Esophagus (tissue), 2 donors: ENCODE data around the gene DNASE1L2. TPM values are rescaled to one million over a fixed set of nuclear protein-coding genes. Genes with fewer than 3 reads are reported as not detected.
"Not testable (repeated sequence)": the region's sequence is repeated elsewhere in the genome, so short reads cannot be mapped to it uniquely, and the experiment has no call there.

Experiments
- H3K27ac ChIP-seq, 2 donors: one replicate each; pipeline ENCODE4 v1.5.1; 2013; ENCODE audit warnings: low read depth in 2 of 2, mild to moderate bottlenecking in 2 of 2, inconsistent platforms in 1 of 2, low read length in 1 of 2, moderate library complexity in 1 of 2
- H3K27me3 ChIP-seq, 2 donors: one replicate each; pipeline ENCODE4 v1.6.1; 2013; ENCODE audit warnings: low read length in 2 of 2, control low read depth in 1 of 2, mild to moderate bottlenecking in 1 of 2; ENCODE audit not compliant: insufficient read depth in 2 of 2, control insufficient read depth in 1 of 2
- H3K36me3 ChIP-seq, 2 donors: one replicate each; pipeline ENCODE4 v1.6.1; 2013; ENCODE audit warnings: low read length in 1 of 2; ENCODE audit not compliant: control insufficient read depth in 2 of 2, insufficient read depth in 2 of 2
- H3K4me1 ChIP-seq, 2 donors: one replicate each; pipeline ENCODE4 v1.6.1; 2013; ENCODE audit warnings: low read length in 1 of 2; ENCODE audit not compliant: control insufficient read depth in 2 of 2, insufficient read depth in 2 of 2
- H3K4me3 ChIP-seq, 2 donors: one replicate each; pipeline ENCODE4 v1.5.1; 2013; ENCODE audit warnings: low read length in 2 of 2, mild to moderate bottlenecking in 2 of 2, low read depth in 1 of 2, moderate library complexity in 1 of 2
- H3K9me3 ChIP-seq, 2 donors: one replicate each; pipeline ENCODE4 v1.6.1; 2013; ENCODE audit warnings: mild to moderate bottlenecking in 2 of 2, low read depth in 1 of 2, low read length in 1 of 2, moderate library complexity in 1 of 2; ENCODE audit not compliant: control insufficient read depth in 2 of 2, insufficient read depth in 1 of 2
- WGBS, 2 donors: extraction: QIAGEN DNeasy Blood & Tissue Kit; methylation state at CpG; one replicate each; pipeline ENCODE4 v1.1.7; 2013; 5-methylcytosine and 5-hydroxymethylcytosine counted together
- polyA plus RNA-seq, 2 donors: library from polyadenylated mRNA; stranded (reverse); fragments of 200-250 nt; gene quantifications; one replicate each; pipeline ENCODE4 v1.2.3, GENCODE V29; 2013
- donor health status: healthy with polysubstance abuse.
- donor health status: Bipolar disorder and iron deficiency.

DNASE1L2 gene
- polyA plus RNA-seq, 2 donors: 0.41 to 1.3 TPM

- Histone ChIP-seq H3K27ac (no peak overlapping the region), H3K27me3 (no peaks in the 10 kb centered on the region), H3K9me3 (no peaks in the 10 kb centered on the region), H3K4me1 (peaks cover 0 to 6% of the 10 kb centered on the region in 2 donors), H3K36me3 (peaks cover 16 to 36% of the 10 kb centered on the region in 2 donors), H3K4me3 (no peak overlapping the region)
- 89 to 93% methylated on average over 30 of the region's 30 CpGs for WGBS, 2 donors
Measured at GRCh38 chr16:2244926-2245795, 8.9 kb downstream of the DNASE1L2 start.

DNA sequence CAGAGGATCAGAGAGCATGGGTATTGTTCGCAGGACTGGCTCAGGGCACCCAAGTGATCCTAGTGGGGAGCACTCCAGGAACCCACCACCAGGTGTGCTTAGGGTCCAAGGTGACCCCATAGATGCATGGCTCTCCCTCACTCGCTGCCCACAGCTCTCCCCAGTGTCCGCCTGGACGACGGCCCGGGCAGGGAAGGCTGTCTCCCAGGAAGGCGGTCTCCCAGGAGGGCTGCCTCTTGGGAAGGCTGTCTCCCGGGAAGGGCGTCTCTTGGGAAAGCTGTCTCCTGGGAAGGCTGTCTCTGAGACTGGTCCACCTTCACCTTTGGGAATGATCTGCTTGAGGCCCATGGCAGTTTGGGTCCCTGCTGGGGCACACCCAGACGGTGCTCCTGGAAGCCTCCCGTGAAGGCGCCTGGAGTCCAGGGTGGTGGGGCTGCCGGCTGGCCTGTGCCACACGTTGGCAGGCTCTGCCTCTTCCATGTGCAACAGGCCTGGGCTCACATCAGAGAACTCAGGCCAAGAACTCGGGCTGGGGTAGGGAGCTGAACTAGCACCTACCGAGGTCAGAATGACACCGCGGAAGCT is 10.1 kb downstream of the DNASE1L2 start:
- H3K27me3 ChIP-seq: no peaks in the 10 kb centered on the region
- H3K36me3 ChIP-seq: peaks cover 16 to 36% of the 10 kb centered on the region in 2 donors
- H3K4me3 ChIP-seq: no peak overlapping the region
- H3K4me1 ChIP-seq: peaks cover 0 to 7% of the 10 kb centered on the region in 2 donors
- no peak overlapping the region for H3K27ac ChIP-seq
- H3K9me3 ChIP-seq: no peaks in the 10 kb centered on the region
- 88 to 91% methylated on average over 18 of the region's 18 CpGs for WGBS, 2 donors

DNA sequence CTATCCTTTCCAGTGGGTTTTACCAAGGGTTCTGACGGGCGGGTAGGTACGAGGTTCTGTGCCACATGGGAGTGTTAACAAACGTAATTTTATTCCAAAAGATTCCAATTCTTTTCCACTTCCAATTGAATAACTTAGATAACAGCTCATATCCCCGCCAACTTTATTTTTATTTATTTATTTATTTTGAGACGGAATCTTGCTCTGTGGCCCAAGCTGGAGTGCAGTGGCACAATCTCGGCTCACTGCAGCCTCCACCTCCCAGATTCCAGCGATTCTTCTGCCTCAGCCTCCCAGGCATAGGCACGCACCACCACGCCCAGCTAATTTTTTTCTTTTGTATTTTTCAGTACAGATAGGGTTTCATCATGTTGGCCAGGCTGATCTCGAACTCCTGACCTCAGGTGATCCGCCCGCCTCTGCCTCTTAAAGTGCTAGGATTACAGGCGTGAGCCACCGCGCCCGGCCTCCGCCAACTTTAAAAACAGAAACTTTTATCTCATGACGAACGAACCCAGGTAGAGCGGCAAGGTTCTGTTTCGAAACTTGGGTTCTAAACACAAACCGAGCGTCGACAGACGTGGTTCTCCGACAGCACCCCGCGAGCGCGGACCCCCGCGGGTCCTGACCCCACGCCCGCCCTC is 14.5 kb downstream of the DNASE1L2 start:
- Histone ChIP-seq H3K4me3 (peak overlapping the region; percentile 59 to 80), H3K27me3 (no peaks in the 10 kb centered on the region), H3K4me1 (peaks cover 0 to 7% of the 10 kb centered on the region in 2 donors), H3K27ac (peak overlapping the region; percentile 91 to 99), H3K36me3 (peaks cover 14 to 23% of the 10 kb centered on the region in 2 donors), H3K9me3 (no peaks in the 10 kb centered on the region)
- 5 to 6% methylated on average over 34 to 35 of the region's 35 CpGs for WGBS, 2 donors

- Histone ChIP-seq H3K27ac (peak within 1 kb of the TSS; percentile 91 to 99), H3K4me1 (peaks cover 0 to 7% of the 10 kb centered on the region in 2 donors), H3K27me3 (no peaks in the 10 kb centered on the region), H3K36me3 (peaks cover 9 to 22% of the 10 kb centered on the region in 2 donors), H3K9me3 (no peaks in the 10 kb centered on the region), H3K4me3 (peak within 1 kb of the TSS; percentile 59 to 80)
- 1 to 2% methylated on average over 78 to 88 of the region's 88 CpGs for WGBS, 2 donors
Measured at GRCh38 chr16:2251296-2252111, 15.3 kb downstream of the DNASE1L2 start, which contains the start of gene ECI1. Gene ECI1 (minus strand): TSS chr16:2251587. CDS start chr16:2251566, 21 bp downstream.

DNA sequence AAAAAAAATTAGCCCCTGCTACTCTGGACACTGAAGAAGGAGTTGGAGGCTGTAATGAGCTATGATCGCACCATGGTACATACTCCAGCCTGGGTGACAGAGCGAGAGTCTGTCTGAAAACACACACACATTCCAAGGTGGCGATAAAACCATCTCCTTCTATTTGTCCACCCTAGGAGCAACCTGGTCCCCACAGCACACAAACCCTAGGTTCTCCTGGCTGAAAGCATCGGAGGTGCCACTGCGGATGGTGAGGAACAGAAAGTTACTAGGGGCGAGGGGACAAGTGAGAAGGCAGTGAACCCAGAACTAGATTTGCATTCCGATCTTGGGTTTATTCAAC is 16.5 kb downstream of the DNASE1L2 start:
- H3K27me3 ChIP-seq: no peaks in the 10 kb centered on the region
- H3K4me3 ChIP-seq: no peak overlapping the region
- no peaks in the 10 kb centered on the region for H3K9me3 ChIP-seq
- H3K36me3 ChIP-seq: peaks cover 12 to 26% of the 10 kb centered on the region in 2 donors
- no peak overlapping the region for H3K27ac ChIP-seq
- H3K4me1 ChIP-seq: peaks cover 0 to 7% of the 10 kb centered on the region in 2 donors
- WGBS, 2 donors: 91 to 92% methylated on average over 7 of the region's 7 CpGs

DNA sequence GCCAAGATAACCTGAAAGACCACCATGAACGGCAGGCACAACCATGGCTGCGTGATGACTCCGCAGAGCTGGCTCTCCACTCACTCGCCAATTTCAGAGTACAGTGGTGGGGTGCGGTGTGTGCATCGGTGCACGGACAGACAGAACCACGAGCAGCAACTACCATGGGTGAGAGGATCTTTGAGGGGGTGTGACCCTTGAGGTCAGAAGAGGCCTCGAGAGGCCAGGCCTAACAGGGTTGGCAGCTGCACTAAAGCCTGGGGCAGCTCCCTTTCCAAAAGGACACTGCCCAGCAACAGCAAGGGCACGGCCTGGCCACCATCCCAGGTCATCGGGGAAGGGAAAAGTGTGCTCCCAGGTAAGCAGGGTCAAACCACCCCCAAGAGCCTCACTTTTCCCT is 17.0 kb downstream of the DNASE1L2 start:
- WGBS, 2 donors: 78 to 82% methylated on average over 11 of the region's 11 CpGs
- no peaks in the 10 kb centered on the region for H3K27me3 ChIP-seq
- H3K4me1 ChIP-seq: peaks cover 0 to 7% of the 10 kb centered on the region in 2 donors
- no peak overlapping the region for H3K4me3 ChIP-seq
- H3K36me3 ChIP-seq: peaks cover 12 to 28% of the 10 kb centered on the region in 2 donors
- H3K9me3 ChIP-seq: no peaks in the 10 kb centered on the region
- H3K27ac ChIP-seq: no peak overlapping the region

- WGBS, 2 donors: 85 to 92% methylated on average over 12 of the region's 12 CpGs
- no peak overlapping the region for H3K4me3 ChIP-seq
- no peaks in the 10 kb centered on the region for H3K9me3 ChIP-seq
- no peaks in the 10 kb centered on the region for H3K27me3 ChIP-seq
- no peak overlapping the region for H3K27ac ChIP-seq
- H3K36me3 ChIP-seq: peaks cover 16 to 31% of the 10 kb centered on the region in 2 donors
- H3K4me1 ChIP-seq: peaks cover 0 to 5% of the 10 kb centered on the region in 2 donors
Measured at GRCh38 chr16:2256531-2257140, 20.4 kb downstream of the DNASE1L2 start.

DNA sequence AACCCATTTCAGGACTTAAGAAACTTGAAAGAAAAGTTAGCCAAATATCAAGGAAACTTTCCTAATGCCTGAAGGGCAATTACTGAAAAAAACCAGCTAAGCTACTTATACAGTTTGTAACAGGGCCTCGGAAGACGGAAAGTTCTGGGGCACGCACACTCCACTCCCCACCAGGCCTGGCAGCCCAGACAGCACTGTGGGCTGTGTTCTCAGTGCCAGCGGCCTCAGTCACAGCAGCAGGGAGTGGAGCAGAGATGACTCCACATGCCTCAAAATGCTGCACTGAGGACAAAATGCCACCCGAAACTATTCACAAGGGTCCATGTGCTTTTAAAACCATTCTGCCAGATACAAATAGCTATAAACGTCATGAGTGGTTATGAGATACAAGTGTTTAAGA is 21.5 kb downstream of the DNASE1L2 start:
- H3K9me3 ChIP-seq: no peaks in the 10 kb centered on the region
- 87 to 90% methylated on average over 6 of the region's 6 CpGs for WGBS, 2 donors
- H3K27ac ChIP-seq: no peak overlapping the region
- no peaks in the 10 kb centered on the region for H3K4me1 ChIP-seq
- H3K27me3 ChIP-seq: no peaks in the 10 kb centered on the region
- no peak overlapping the region for H3K4me3 ChIP-seq
- H3K36me3 ChIP-seq: peaks cover 21 to 40% of the 10 kb centered on the region in 2 donors

- H3K27me3 ChIP-seq, H3K4me1 ChIP-seq, H3K27ac ChIP-seq, H3K4me3 ChIP-seq, H3K9me3 ChIP-seq: not testable (repeated sequence)
- H3K36me3 ChIP-seq: peaks cover 21 to 42% of the 10 kb centered on the region in 2 donors
- 93% methylated on average over 7 of the region's 7 CpGs for WGBS, 2 donors
Measured at GRCh38 chr16:2258530-2258929, 22.3 kb downstream of the DNASE1L2 start.
